Astrocyte (in vitro differentiated cells and primary cell): ENCODE results near the gene NFIA. TPM values are rescaled to one million over a fixed set of nuclear protein-coding genes. Genes with fewer than 3 reads are reported as not detected.

Experiments used
- DNase-seq: peaks from one replicate; pipeline ENCODE4 v3.0.0-alpha.2; 2010; ENCODE audit warnings: low read depth
- FAIRE-seq: peaks from 2 replicates; lab custom pipeline; 2011; peaks lifted over from hg19 to GRCh38; lab: Jason Lieb, UNC
- H2AFZ ChIP-seq: 2 replicates; pipeline ENCODE4 v1.6.0; 2012; ENCODE audit warnings: low read depth, low read length, inconsistent platforms
- H3K27ac ChIP-seq: 2 replicates; pipeline ENCODE4 v1.5.1; 2011; ENCODE audit warnings: low read depth, low read length, inconsistent platforms
- H3K27me3 ChIP-seq: 2 replicates; pipeline ENCODE4 v1.6.0; 2011; ENCODE audit warnings: low read length, inconsistent platforms; ENCODE audit not compliant: insufficient read depth
- H3K36me3 ChIP-seq: 2 replicates; pipeline ENCODE4 v1.5.1; 2011; ENCODE audit warnings: low read length, inconsistent platforms; ENCODE audit not compliant: insufficient read depth
- H3K4me1 ChIP-seq: 2 replicates; pipeline ENCODE4 v1.5.1; 2011; ENCODE audit warnings: low read length, inconsistent platforms; ENCODE audit not compliant: insufficient read depth
- H3K4me2 ChIP-seq: 2 replicates; pipeline ENCODE4 v1.6.0; 2012; ENCODE audit warnings: low read length, inconsistent platforms
- H3K4me3 ChIP-seq: 2 replicates; pipeline ENCODE4 v1.5.1; 2011; ENCODE audit warnings: low read depth, mild to moderate bottlenecking, low read length, inconsistent platforms; ENCODE audit not compliant: insufficient read depth
- H3K79me2 ChIP-seq: 2 replicates; pipeline ENCODE4 v1.6.0; 2012; ENCODE audit warnings: mild to moderate bottlenecking, low read length, inconsistent platforms; ENCODE audit not compliant: insufficient read depth
- H3K9ac ChIP-seq: 2 replicates; pipeline ENCODE4 v1.6.0; 2012; ENCODE audit warnings: mild to moderate bottlenecking, low read length, inconsistent platforms
- H3K9me3 ChIP-seq: 2 replicates; pipeline ENCODE4 v1.5.1; 2012; ENCODE audit warnings: low read depth, mild to moderate bottlenecking, low read length, inconsistent platforms; ENCODE audit not compliant: insufficient read depth
- H4K20me1 ChIP-seq: 2 replicates; pipeline ENCODE4 v1.6.0; 2012; ENCODE audit warnings: low read length, inconsistent platforms; ENCODE audit not compliant: insufficient read depth
- H3K27ac Mint-ChIP-seq: one replicate; pipeline ENCODE4 v1.8.0; 2021; ENCODE audit warnings: mild to moderate bottlenecking, mixed read lengths; ENCODE audit not compliant: unreplicated experiment
- H3K27me3 Mint-ChIP-seq: one replicate; pipeline ENCODE4 v1.8.0; 2021; ENCODE audit warnings: low read depth, mixed read lengths; ENCODE audit not compliant: unreplicated experiment
- H3K36me3 Mint-ChIP-seq: one replicate; pipeline ENCODE4 v1.8.0; 2021; ENCODE audit warnings: low read depth, mixed read lengths; ENCODE audit not compliant: unreplicated experiment
- H3K4me1 Mint-ChIP-seq: one replicate; pipeline ENCODE4 v1.8.0; 2021; ENCODE audit warnings: low read depth, mixed read lengths; ENCODE audit not compliant: unreplicated experiment
- H3K4me3 Mint-ChIP-seq: one replicate; pipeline ENCODE4 v1.8.0; 2021; ENCODE audit warnings: mild to moderate bottlenecking, moderate library complexity, mixed read lengths; ENCODE audit not compliant: unreplicated experiment
- H3K9me3 Mint-ChIP-seq: one replicate; pipeline ENCODE4 v1.8.0; 2021; ENCODE audit warnings: mild to moderate bottlenecking, mixed read lengths; ENCODE audit not compliant: unreplicated experiment
- EZH2 ChIP-seq: IDR thresholded peaks from 2 replicates; pipeline ENCODE4 v1.6.1; 2012; ENCODE audit warnings: mild to moderate bottlenecking, low read length, inconsistent platforms; ENCODE audit not compliant: insufficient read depth
- total RNA-seq: library from RNA; stranded (reverse); gene quantifications from 2 replicates; pipeline ENCODE4 v1.2.1, GENCODE V29; 2021
- TF ChIP-seq, protein P1 (sequence below): IDR thresholded peaks from 2 replicates; pipeline ENCODE4 v1.5.1; 2011; ENCODE audit warnings: low read depth, mild to moderate bottlenecking, inconsistent platforms, low read length, moderate library complexity; ENCODE audit not compliant: insufficient read depth

The NFIA gene
- total RNA-seq, 1 donor from 2014 or later: 4.6 TPM

DNA sequence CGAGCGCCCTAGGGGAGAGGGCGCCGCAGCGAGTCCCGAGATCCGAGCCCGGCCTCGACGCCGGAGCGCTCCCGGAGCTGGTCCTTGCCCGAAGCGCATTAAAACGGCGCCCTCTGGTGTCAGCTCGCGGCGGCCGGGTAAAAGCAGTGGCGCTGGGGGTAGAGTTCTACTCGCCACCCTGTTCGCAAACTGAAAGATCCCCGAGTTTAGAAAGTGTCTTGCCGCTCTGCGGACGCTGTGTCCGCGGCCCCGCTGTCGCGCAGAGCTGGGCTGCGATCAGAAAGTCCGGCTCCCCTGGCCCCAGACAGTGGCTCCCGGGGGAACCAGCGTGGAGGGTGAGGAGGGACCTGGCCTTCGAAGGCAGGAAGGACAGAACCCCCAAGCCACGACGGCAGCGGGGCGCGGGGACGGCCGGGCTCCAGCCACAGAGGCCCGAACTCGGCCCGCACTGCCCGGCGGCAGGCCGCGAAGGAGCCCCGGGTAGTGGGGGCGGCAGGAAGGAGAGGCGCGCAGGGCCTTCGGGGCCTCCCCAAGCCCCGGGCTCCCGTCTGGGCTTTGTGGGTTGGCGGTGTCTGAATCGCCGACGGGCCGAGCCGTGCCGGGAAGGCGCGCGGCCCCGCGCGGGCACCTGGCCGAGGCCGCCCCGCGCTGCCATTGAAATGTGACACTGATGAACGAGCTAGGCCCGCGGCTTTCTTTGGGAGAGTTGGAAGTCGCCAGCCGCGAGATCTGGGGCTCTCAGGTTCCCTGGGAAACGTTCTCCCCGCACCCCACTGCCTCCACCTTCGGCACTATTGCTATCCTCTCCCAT is 39.1 kb upstream of the NFIA start:
- Mint-ChIP-seq H3K27me3 (peaks cover 25% of the 10 kb centered on the region), H3K4me3 (no peak overlapping the region), H3K9me3 (no peaks in the 10 kb centered on the region), H3K4me1 (no peaks in the 10 kb centered on the region), H3K36me3 (no peaks in the 10 kb centered on the region), H3K27ac (no peak overlapping the region)
- Histone ChIP-seq H3K27me3 (peaks cover 16% of the 10 kb centered on the region), H3K9me3 (no peaks in the 10 kb centered on the region), H3K4me3 (peak overlapping the region; percentile 54), H2AFZ (peak overlapping the region; percentile 96), H3K9ac (peak overlapping the region; percentile 72), H3K4me1 (no peaks in the 10 kb centered on the region), H3K79me2 (no peaks in the 10 kb centered on the region), H3K4me2 (peak overlapping the region; percentile 83), H3K36me3 (no peaks in the 10 kb centered on the region), H4K20me1 (no peaks in the 10 kb centered on the region), H3K27ac (no peak overlapping the region)
- TF ChIP-seq, protein P1, sequence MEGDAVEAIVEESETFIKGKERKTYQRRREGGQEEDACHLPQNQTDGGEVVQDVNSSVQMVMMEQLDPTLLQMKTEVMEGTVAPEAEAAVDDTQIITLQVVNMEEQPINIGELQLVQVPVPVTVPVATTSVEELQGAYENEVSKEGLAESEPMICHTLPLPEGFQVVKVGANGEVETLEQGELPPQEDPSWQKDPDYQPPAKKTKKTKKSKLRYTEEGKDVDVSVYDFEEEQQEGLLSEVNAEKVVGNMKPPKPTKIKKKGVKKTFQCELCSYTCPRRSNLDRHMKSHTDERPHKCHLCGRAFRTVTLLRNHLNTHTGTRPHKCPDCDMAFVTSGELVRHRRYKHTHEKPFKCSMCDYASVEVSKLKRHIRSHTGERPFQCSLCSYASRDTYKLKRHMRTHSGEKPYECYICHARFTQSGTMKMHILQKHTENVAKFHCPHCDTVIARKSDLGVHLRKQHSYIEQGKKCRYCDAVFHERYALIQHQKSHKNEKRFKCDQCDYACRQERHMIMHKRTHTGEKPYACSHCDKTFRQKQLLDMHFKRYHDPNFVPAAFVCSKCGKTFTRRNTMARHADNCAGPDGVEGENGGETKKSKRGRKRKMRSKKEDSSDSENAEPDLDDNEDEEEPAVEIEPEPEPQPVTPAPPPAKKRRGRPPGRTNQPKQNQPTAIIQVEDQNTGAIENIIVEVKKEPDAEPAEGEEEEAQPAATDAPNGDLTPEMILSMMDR: peak; percentile 54
- TF ChIP-seq EZH2: peak; percentile 55
- no peak for FAIRE-seq
- peak; percentile 40 for DNase-seq

GRCh38 chr1:61046434-61046833 is 35.9 kb upstream of the NFIA start:
- H4K20me1 ChIP-seq: no peaks in the 10 kb centered on the region
- no peaks in the 10 kb centered on the region for H3K9me3 ChIP-seq
- H3K36me3 ChIP-seq: no peaks in the 10 kb centered on the region
- Mint-ChIP-seq H3K9me3 (no peaks in the 10 kb centered on the region), H3K4me3 (no peak overlapping the region), H3K4me1 (peaks cover 2% of the 10 kb centered on the region), H3K36me3 (no peaks in the 10 kb centered on the region), H3K27ac (no peak overlapping the region), H3K27me3 (peaks cover 27% of the 10 kb centered on the region)
- FAIRE-seq (no peak), DNase-seq (no peak)
- no peaks in the 10 kb centered on the region for H3K4me1 ChIP-seq
- no peak overlapping the region for H3K9ac ChIP-seq
- TF ChIP-seq, protein P1: no peak
- TF ChIP-seq EZH2: no peak
- no peak overlapping the region for H3K4me2 ChIP-seq
- no peak overlapping the region for H2AFZ ChIP-seq
- no peaks in the 10 kb centered on the region for H3K79me2 ChIP-seq
- H3K4me3 ChIP-seq: no peak overlapping the region
- peaks cover 22% of the 10 kb centered on the region for H3K27me3 ChIP-seq
- H3K27ac ChIP-seq: no peak overlapping the region

DNA sequence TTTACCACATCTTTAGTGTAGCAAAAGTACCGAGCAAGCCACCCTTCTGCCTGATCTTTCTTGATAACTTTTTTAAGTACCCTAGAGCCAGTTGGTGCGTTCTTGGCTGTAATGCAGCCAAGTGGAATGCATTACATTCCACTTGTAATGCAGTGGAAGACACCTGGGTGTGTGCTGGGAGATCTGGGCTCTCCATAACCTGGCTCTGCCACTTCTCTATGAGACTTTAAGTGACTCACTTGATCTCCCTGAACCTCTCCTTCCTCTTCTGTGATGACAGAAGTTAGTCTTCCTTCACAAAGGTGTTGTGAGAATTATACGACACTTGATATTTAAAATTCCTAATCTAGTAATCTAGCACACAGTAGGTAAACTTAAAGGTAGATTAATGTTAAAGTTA is 35.3 kb upstream of the NFIA start:
- DNase-seq (no peak), FAIRE-seq (no peak)
- Histone ChIP-seq H3K27ac (no peak overlapping the region), H3K36me3 (no peaks in the 10 kb centered on the region), H3K79me2 (no peaks in the 10 kb centered on the region), H2AFZ (no peak overlapping the region), H3K9ac (no peak overlapping the region), H3K27me3 (peaks cover 25% of the 10 kb centered on the region), H3K4me3 (no peak overlapping the region), H3K4me1 (peaks cover 2% of the 10 kb centered on the region), H3K4me2 (no peak overlapping the region), H3K9me3 (no peaks in the 10 kb centered on the region), H4K20me1 (no peaks in the 10 kb centered on the region)
- Mint-ChIP-seq H3K27ac (no peak overlapping the region), H3K4me3 (no peak overlapping the region), H3K36me3 (no peaks in the 10 kb centered on the region), H3K9me3 (no peaks in the 10 kb centered on the region), H3K27me3 (peaks cover 30% of the 10 kb centered on the region), H3K4me1 (peaks cover 6% of the 10 kb centered on the region)
- TF ChIP-seq, protein P1: no peak
- no peak for TF ChIP-seq EZH2
